H9 (cell line): ENCODE results near the gene HUS1. TPM values are rescaled to one million over a fixed set of nuclear protein-coding genes. Genes with fewer than 3 reads are reported as not detected.

Experiments used
- DNase-seq: peaks from one replicate; pipeline ENCODE4 v3.0.0-alpha.2; 2017
- H2AFZ ChIP-seq: one replicate; pipeline ENCODE4 v1.6.1; 2013; ENCODE audit warnings: mild to moderate bottlenecking, low read length, control low read depth, moderate library complexity
- H2AK5ac ChIP-seq: 2 replicates; pipeline ENCODE4 v1.6.1; 2013; ENCODE audit warnings: low read length, control low read depth, mixed read lengths; ENCODE audit not compliant: insufficient read length
- H2BK120ac ChIP-seq: one replicate; pipeline ENCODE4 v1.6.1; 2013; ENCODE audit warnings: low read depth, mild to moderate bottlenecking, low read length, control low read depth, inconsistent platforms; ENCODE audit not compliant: poor library complexity, severe bottlenecking
- H2BK12ac ChIP-seq: 2 replicates; pipeline ENCODE4 v1.6.1; 2013; ENCODE audit warnings: low read length, control low read depth, mixed read lengths, low read depth; ENCODE audit not compliant: insufficient read length
- H2BK15ac ChIP-seq: 2 replicates; pipeline ENCODE4 v1.6.1; 2013; ENCODE audit warnings: low read depth, low read length, control low read depth
- H2BK20ac ChIP-seq: one replicate; pipeline ENCODE4 v1.6.1; 2013; ENCODE audit warnings: low read depth, mild to moderate bottlenecking, low read length, control low read depth, inconsistent platforms; ENCODE audit not compliant: poor library complexity, severe bottlenecking
- H2BK5ac ChIP-seq: 2 replicates; pipeline ENCODE4 v1.6.1; 2013; ENCODE audit warnings: low read length, control low read depth, mixed read lengths; ENCODE audit not compliant: insufficient read length
- H3K14ac ChIP-seq: 2 replicates; pipeline ENCODE4 v1.6.1; 2013; ENCODE audit warnings: low read length, control low read depth; ENCODE audit not compliant: insufficient read depth
- H3K18ac ChIP-seq: 2 replicates; pipeline ENCODE4 v1.6.1; 2013; ENCODE audit warnings: low read depth, mild to moderate bottlenecking, mixed read lengths, low read length, control low read depth; ENCODE audit not compliant: insufficient read length
- H3K23ac ChIP-seq: 2 replicates; pipeline ENCODE4 v1.6.1; 2013; ENCODE audit warnings: low read length, control low read depth, mixed read lengths, low read depth; ENCODE audit not compliant: insufficient read length
- H3K23me2 ChIP-seq: 2 replicates; pipeline ENCODE4 v1.6.1; 2013; ENCODE audit warnings: low read depth, mild to moderate bottlenecking, mixed read lengths, low read length, control low read depth; ENCODE audit not compliant: insufficient read length, poor library complexity, severe bottlenecking
- H3K27ac ChIP-seq: 2 replicates; pipeline ENCODE4 v1.5.1; 2013; ENCODE audit warnings: low read length, control low read depth, mixed read lengths, low read depth; ENCODE audit not compliant: insufficient read length
- H3K27me3 ChIP-seq: 2 replicates; pipeline ENCODE4 v1.6.1; 2013; ENCODE audit warnings: low read length, control low read depth, inconsistent platforms; ENCODE audit not compliant: insufficient read depth
- H3K4ac ChIP-seq: 2 replicates; pipeline ENCODE4 v1.6.1; 2013; ENCODE audit warnings: low read depth, mild to moderate bottlenecking, control low read depth, inconsistent platforms, low read length, moderate library complexity
- H3K4me1 ChIP-seq: 2 replicates; pipeline ENCODE4 v1.6.1; 2013; ENCODE audit warnings: low read length, control low read depth, inconsistent platforms; ENCODE audit not compliant: insufficient read depth
- H3K4me2 ChIP-seq: 2 replicates; pipeline ENCODE4 v1.6.1; 2013; ENCODE audit warnings: low read length, control low read depth, mixed read lengths; ENCODE audit not compliant: insufficient read length, insufficient read depth
- H3K56ac ChIP-seq: 2 replicates; pipeline ENCODE4 v1.6.1; 2013; ENCODE audit warnings: low read depth, mild to moderate bottlenecking, mixed read lengths, low read length, control low read depth; ENCODE audit not compliant: insufficient read length
- H3K79me1 ChIP-seq: 2 replicates; pipeline ENCODE4 v1.6.1; 2013; ENCODE audit warnings: low read depth, mild to moderate bottlenecking, moderate library complexity, low read length, control low read depth, inconsistent platforms; ENCODE audit not compliant: insufficient read depth, poor library complexity, severe bottlenecking
- H3K79me2 ChIP-seq: 2 replicates; pipeline ENCODE4 v1.6.1; 2013; ENCODE audit warnings: low read length, control low read depth, inconsistent platforms; ENCODE audit not compliant: insufficient read depth
- H3K9ac ChIP-seq: 2 replicates; pipeline ENCODE4 v1.6.1; 2013; ENCODE audit warnings: low read length, control low read depth, mixed read lengths; ENCODE audit not compliant: insufficient read length; ENCODE audit errors: extremely low read depth
- H3K9me3 ChIP-seq: one replicate; pipeline ENCODE4 v1.6.1; 2013; ENCODE audit warnings: low read depth, low read length, inconsistent platforms; ENCODE audit not compliant: control insufficient read depth
- H3T11ph ChIP-seq: one replicate; pipeline ENCODE4 v1.6.1; 2013; ENCODE audit warnings: mild to moderate bottlenecking, low read length, control low read depth, inconsistent platforms
- H4K20me1 ChIP-seq: one replicate; pipeline ENCODE4 v1.6.1; 2013; ENCODE audit not compliant: control insufficient read depth, insufficient read length, insufficient read depth
- H4K5ac ChIP-seq: 2 replicates; pipeline ENCODE4 v1.6.1; 2013; ENCODE audit warnings: low read depth, mild to moderate bottlenecking, mixed read lengths, low read length, control low read depth; ENCODE audit not compliant: insufficient read length
- H4K8ac ChIP-seq: replicated peaks from 2 replicates; pipeline ENCODE4 v1.6.1; 2013; ENCODE audit warnings: low read length, control low read depth, mixed read lengths, low read depth; ENCODE audit not compliant: insufficient read length
- H4K91ac ChIP-seq: 2 replicates; pipeline ENCODE4 v1.6.1; 2013; ENCODE audit warnings: low read depth, mild to moderate bottlenecking, moderate library complexity, mixed read lengths, low read length, control low read depth; ENCODE audit not compliant: insufficient read length
- H3K27ac Mint-ChIP-seq, 3 experiments: 2 replicates in 2 of 3; 3 replicates in 1 of 3; pipeline ENCODE4 v1.8.0; 2020 to 2021; ENCODE audit warnings: mixed read lengths in 3 of 3, mild to moderate bottlenecking in 1 of 3, moderate library complexity in 1 of 3
- H3K27me3 Mint-ChIP-seq: 2 replicates; pipeline ENCODE4 v1.8.0; 2021; ENCODE audit warnings: low read depth, mild to moderate bottlenecking, moderate library complexity, mixed read lengths
- H3K36me3 Mint-ChIP-seq, 3 experiments: 2 replicates in 2 of 3; 3 replicates in 1 of 3; pipeline ENCODE4 v1.8.0; 2020 to 2021; ENCODE audit warnings: low read depth in 3 of 3, mixed read lengths in 3 of 3; ENCODE audit not compliant: insufficient read depth in 1 of 3
- H3K4me1 Mint-ChIP-seq, 2 experiments: 2 replicates each; pipeline ENCODE4 v1.8.0; 2020; ENCODE audit warnings: mixed read lengths in 2 of 2
- H3K4me3 Mint-ChIP-seq, 2 experiments: 2 replicates in 1 of 2; 3 replicates in 1 of 2; pipeline ENCODE4 v1.8.0; 2020 to 2021; ENCODE audit warnings: mild to moderate bottlenecking in 2 of 2, mixed read lengths in 2 of 2, moderate library complexity in 1 of 2
- H3K9me3 Mint-ChIP-seq, 2 experiments: 2 replicates in 1 of 2; 3 replicates in 1 of 2; pipeline ENCODE4 v1.8.0; 2020; ENCODE audit warnings: mild to moderate bottlenecking in 2 of 2, mixed read lengths in 2 of 2, moderate library complexity in 1 of 2
- CTCF ChIP-seq: fragments of 200-600 bp; sonication (generic); conservative IDR thresholded peaks from 3 replicates; pipeline ENCODE4 v1.8.0; 2021; ENCODE audit warnings: antibody characterized with exemption, mild to moderate bottlenecking
- WGBS: extraction: QIAGEN DNeasy Blood & Tissue Kit; methylation state at CpG from one replicate; pipeline ENCODE4 v1.1.7; 2013; ENCODE audit warnings: missing lambda C conversion rate, low lambda C conversion rate, mixed read lengths; ENCODE audit not compliant: insufficient read length; ENCODE audit errors: extremely low coverage; 5-methylcytosine and 5-hydroxymethylcytosine counted together
- total RNA-seq: library from RNA; stranded (reverse); gene quantifications from 2 replicates; pipeline ENCODE4 v1.2.1, GENCODE V29; 2021

HUS1 gene
- total RNA-seq, 1 experiment from 2014 or later: 43.1 TPM

GRCh38 chr7:48011323-48011722 lies 31.9 kb upstream of the HUS1 start:
- H2BK15ac ChIP-seq: no peak overlapping the region
- H2BK12ac ChIP-seq: no peak overlapping the region

More at GRCh38 chr7:48011323-48011722, 31.9 kb upstream of the HUS1 start:
- no peaks in the 10 kb centered on the region for H3K36me3 Mint-ChIP-seq
- no peak overlapping the region for H3K27ac ChIP-seq
- no peak overlapping the region for H3T11ph ChIP-seq
- no peaks in the 10 kb centered on the region for H3K27me3 ChIP-seq
- no peak overlapping the region for H3K4ac ChIP-seq
- H3K23ac ChIP-seq: no peak overlapping the region
- H3K79me1 ChIP-seq: no peaks in the 10 kb centered on the region
- H4K20me1 ChIP-seq: no peaks in the 10 kb centered on the region
- no peak overlapping the region for H2AK5ac ChIP-seq
- H2BK20ac ChIP-seq: no peak overlapping the region
- H4K8ac ChIP-seq: no peak overlapping the region
- no peak overlapping the region for H3K4me2 ChIP-seq
- no peak for DNase-seq
- no peak overlapping the region for H2BK120ac ChIP-seq
- H2BK5ac ChIP-seq: no peak overlapping the region
- H3K9ac ChIP-seq: no peak overlapping the region
- peaks cover 0 to 4% of the 10 kb centered on the region in 2 experiments; a peak in 2 of 4 replicates for H3K4me1 Mint-ChIP-seq
- H3K9me3 ChIP-seq: no peaks in the 10 kb centered on the region
- no peak overlapping the region for H3K18ac ChIP-seq
- no peak overlapping the region for H3K56ac ChIP-seq
- TF ChIP-seq CTCF: no peak
- H3K4me3 Mint-ChIP-seq: no peak overlapping the region
- no peak overlapping the region for H3K27ac Mint-ChIP-seq
- H3K27me3 Mint-ChIP-seq: peaks cover 5% of the 10 kb centered on the region
- WGBS: no CpG with 5 or more reads among the region's 2 CpGs
- no peak overlapping the region for H4K91ac ChIP-seq
- H3K9me3 Mint-ChIP-seq: 0 out of 5 replicates have a peak, but pooled peaks cover 0 to 2% of the 10 kb centered on the region in 2 experiments
- no peaks in the 10 kb centered on the region for H3K23me2 ChIP-seq
- H3K14ac ChIP-seq: no peak overlapping the region
- no peak overlapping the region for H2AFZ ChIP-seq
- no peaks in the 10 kb centered on the region for H3K79me2 ChIP-seq
- no peak overlapping the region for H4K5ac ChIP-seq
- H3K4me1 ChIP-seq: no peaks in the 10 kb centered on the region
